ENCODE measurements around the gene IL22RA1. TPM values are rescaled to one million over a fixed set of nuclear protein-coding genes. Genes with fewer than 3 reads are reported as not detected.
A peak's percentile ranks its signal among the peaks of the same experiment; 100 is the strongest.

Gene IL22RA1
- polyA plus RNA-seq, 5 donors = 0.32 to 0.56 (median 0.43) TPM

DNA sequence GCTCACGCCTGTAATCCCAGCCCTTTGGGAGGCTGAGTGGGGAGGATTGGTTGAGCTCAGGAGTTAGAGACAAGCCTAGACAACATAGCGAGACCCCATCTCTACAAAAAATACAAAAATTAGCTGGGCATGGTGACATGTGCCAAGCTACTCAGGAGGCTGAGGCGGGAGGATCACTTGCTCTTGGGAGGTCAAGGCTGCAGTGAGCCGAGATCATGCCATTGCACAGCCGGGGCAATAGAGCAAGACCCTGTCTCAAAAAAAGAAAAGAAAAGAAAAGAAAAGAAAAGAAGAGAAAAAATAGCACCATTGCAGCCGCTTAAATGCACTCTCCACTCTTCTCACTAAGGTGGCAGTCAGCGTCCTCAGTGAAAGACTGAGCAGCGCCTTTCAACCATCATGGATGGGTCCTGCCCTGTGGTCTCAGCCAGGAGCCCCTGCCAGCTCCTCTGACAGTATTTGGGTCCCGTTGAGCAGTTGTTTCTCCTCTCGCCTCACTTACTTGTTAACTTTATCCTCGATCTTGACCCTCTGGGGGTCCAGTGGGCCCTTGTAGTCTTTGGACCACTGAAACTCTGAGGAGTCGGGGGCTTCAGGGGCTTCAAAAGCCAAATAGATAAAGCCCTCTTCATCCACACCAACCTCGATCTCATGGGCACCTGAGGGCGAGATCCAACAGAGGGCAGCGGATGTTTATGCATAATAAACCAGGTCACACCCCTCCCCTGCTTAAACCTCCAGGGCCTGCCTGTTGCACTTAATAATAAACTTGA, 67.9 kb downstream of the IL22RA1 start:
- no peak for DNase-seq

DNA sequence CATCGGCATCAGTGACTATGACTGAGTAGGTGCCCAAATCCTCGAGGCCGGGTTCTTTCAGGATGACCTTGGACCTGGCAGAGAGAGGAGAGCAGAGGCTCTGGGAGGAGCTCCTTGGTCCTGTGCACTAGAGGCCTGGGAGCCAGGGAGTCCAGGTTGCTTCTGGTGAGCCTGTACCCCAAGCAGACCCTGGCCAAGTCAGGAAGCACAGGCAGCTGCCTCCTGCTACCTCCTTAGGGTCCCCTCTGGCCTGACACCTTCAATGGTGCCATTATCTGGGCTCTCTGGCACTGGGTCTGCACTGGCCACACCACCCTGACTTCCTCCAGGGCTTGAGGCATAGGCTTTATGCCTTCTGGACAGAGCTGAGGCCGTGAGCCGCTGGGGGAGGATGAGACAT, 68.7 kb downstream of the IL22RA1 start:
- no peak for DNase-seq

DNA sequence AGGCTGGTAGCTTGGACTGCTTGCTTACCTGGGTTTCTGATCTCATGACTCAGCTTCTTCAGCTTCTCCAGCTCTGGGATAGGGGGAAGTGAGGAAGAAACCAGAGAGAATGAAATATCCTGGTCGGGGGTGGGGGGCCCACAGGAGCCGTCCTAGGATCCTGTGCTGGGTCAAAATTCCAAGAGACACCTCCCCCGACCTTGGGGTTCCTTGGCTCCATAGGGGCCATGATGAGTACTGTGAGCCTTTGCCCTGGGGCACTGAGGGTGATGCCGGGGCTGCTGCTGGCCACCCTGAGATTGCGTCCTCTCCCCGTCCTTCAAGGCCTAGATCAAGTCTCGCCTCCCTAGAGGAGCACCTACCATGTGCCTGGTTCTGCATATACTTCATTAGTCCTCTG, 71.0 kb downstream of the IL22RA1 start:
- DNase-seq = no peak

DNA sequence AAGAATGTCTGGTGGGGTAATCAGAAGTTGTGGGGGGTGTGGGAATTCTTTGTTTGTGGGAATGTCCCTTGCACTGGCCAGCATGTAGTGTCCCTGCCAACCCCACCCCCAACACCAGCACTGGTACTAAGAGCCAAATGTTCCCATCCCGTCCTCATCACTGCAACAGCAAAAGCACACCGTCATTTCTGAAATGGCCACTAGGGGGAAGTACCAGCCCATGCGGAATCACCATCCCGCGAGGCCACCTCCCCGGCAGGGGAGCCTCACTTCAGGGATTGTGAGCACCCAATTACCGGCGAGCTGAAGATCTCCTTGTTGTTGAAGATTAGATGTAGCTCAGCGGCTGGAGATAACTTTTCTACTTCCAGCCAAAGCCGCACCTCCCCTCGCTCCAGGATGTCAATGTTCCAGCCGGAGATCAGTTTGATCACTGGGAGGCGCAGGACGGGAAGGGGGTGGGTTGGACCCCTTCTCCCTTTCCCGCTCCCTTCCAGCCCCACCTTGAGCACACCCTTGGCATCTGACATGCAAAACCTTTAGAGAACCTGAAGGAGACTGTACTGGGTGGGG, 72.0 kb downstream of the IL22RA1 start:
- peak; percentile 57 to 67 for DNase-seq

- no peak for DNase-seq
These were observed 73.1 kb downstream of the IL22RA1 start for GRCh38 chr1:24069817-24070216.

Other genes with a start within 250 kb of the IL22RA1 start
- under 1 TPM; 0.05 to 0.18 (median 0.14) TPM for gene CNR2, start 229.8 kb downstream of the IL22RA1 start, polyA plus RNA-seq (ENCODE audit: insufficient read depth in 1 of 5, insufficient read length in 5 of 5, low replicate concordance in 1 of 5)
- gene PNRC2, start 183.3 kb downstream of the IL22RA1 start, polyA plus RNA-seq (ENCODE audit: insufficient read depth in 1 of 5, insufficient read length in 5 of 5, low replicate concordance in 1 of 5) = 100 to 1,000 TPM; 209 to 306 (median 252) TPM
- 100 to 1,000 TPM; 191 to 319 (median 294) TPM for gene SRSF10, start 162.8 kb downstream of the IL22RA1 start, polyA plus RNA-seq (ENCODE audit: insufficient read depth in 1 of 5, insufficient read length in 5 of 5, low replicate concordance in 1 of 5)
- 10 to 100 TPM in 1 of 5 donors, 1 to 10 TPM in 1, under 1 TPM in 3; 0.03 to 17.1 (median 0.34) TPM for gene MYOM3, start 31.0 kb downstream of the IL22RA1 start, polyA plus RNA-seq (ENCODE audit: insufficient read depth in 1 of 5, insufficient read length in 5 of 5, low replicate concordance in 1 of 5)
- gene IFNLR1, start 44.1 kb upstream of the IL22RA1 start, polyA plus RNA-seq (ENCODE audit: insufficient read depth in 1 of 5, insufficient read length in 5 of 5, low replicate concordance in 1 of 5) = 1 to 10 TPM; 2.5 to 4.7 (median 3.0) TPM
- under 1 TPM; 0.09 to 0.45 (median 0.19) TPM for gene GRHL3, start 176.2 kb upstream of the IL22RA1 start, polyA plus RNA-seq (ENCODE audit: insufficient read depth in 1 of 5, insufficient read length in 5 of 5, low replicate concordance in 1 of 5)

All from right lung (tissue), 5 donors.